ENCODE data around the gene TMEM43. TPM values are rescaled to one million over a fixed set of nuclear protein-coding genes. Genes with fewer than 3 reads are reported as not detected.

Gene TMEM43
- polyA plus RNA-seq, 1 of the 3 experiments (the other 2 are of a cell fraction): 105 TPM

GRCh38 chr3:14122301-14122700, 2.6 kb upstream of the TMEM43 start:
- Histone ChIP-seq H3K4me2 (no peak overlapping the region), H3K27me3 (ENCODE audit: insufficient read depth) (no peaks in the 10 kb centered on the region), H4K20me1 (ENCODE audit: insufficient read depth) (peaks cover 15% of the 10 kb centered on the region), H3K36me3 (replicated peaks in 1 of 2; ENCODE audit: control insufficient read depth in 1 of 2, insufficient read depth in 2 of 2, low read length in 1 of 2) (peaks cover 15 to 23% of the 10 kb centered on the region in 2 experiments), H2AFZ (ENCODE audit: low read depth) (no peak overlapping the region), H3K4me3 (ENCODE audit: low read depth in 2 of 2, low read length in 1 of 2) (no peak overlapping the region), H3K79me2 (ENCODE audit: insufficient read depth) (peaks cover 50% of the 10 kb centered on the region), H3K27ac (ENCODE audit: low read depth in 2 of 2, low read length in 1 of 2) (no peak overlapping the region), H3K9ac (no peak overlapping the region), H3K9me2 (no peaks in the 10 kb centered on the region), H3F3A (replicated peaks; ENCODE audit: insufficient read depth) (peaks cover 14% of the 10 kb centered on the region), H3K9me3 (no peaks in the 10 kb centered on the region), H3K4me1 (ENCODE audit: control insufficient read depth in 1 of 2, insufficient read depth in 2 of 2, low read depth in 1 of 2, low read length in 1 of 2) (peaks cover 14 to 34% of the 10 kb centered on the region in 2 experiments)
- DNase-seq: no peak
- ChIA-PET POLR2A (no interaction called here), CTCF (no interaction called here)
- 100% methylated on average over 3 of the region's 3 CpGs for WGBS (ENCODE audit: low lambda C conversion rate)
- TF ChIP-seq USF1 (IDR thresholded peaks at IDR 0.05; ENCODE audit: borderline replicate concordance, low read depth) (no peak), FOXM1 (IDR thresholded peaks at IDR 0.05; ENCODE audit: low read depth) (no peak), EP300 (IDR thresholded peaks at IDR 0.05; ENCODE audit: borderline replicate concordance in 1 of 2, low read depth in 1 of 2, low read length in 1 of 2) (no peak), NFIC (IDR thresholded peaks at IDR 0.05; ENCODE audit: borderline replicate concordance) (no peak), TCF12 (IDR thresholded peaks at IDR 0.05) (no peak), EZH2phosphoT487 (IDR thresholded peaks at IDR 0.05; ENCODE audit: borderline replicate concordance, low read depth) (no peak), RAD21 (IDR thresholded peaks at IDR 0.05; ENCODE audit: low read length) (no peak), CTCF (IDR thresholded peaks at IDR 0.05) (no peak), SIN3A (IDR thresholded peaks at IDR 0.05; ENCODE audit: borderline replicate concordance, low read depth, low read length) (no peak), JUND (IDR thresholded peaks at IDR 0.05) (no peak), ELF1 (IDR thresholded peaks at IDR 0.05) (no peak), MXI1 (IDR thresholded peaks at IDR 0.05; ENCODE audit: low read depth, low read length) (no peak)
- TF ChIP-seq, protein P1, sequence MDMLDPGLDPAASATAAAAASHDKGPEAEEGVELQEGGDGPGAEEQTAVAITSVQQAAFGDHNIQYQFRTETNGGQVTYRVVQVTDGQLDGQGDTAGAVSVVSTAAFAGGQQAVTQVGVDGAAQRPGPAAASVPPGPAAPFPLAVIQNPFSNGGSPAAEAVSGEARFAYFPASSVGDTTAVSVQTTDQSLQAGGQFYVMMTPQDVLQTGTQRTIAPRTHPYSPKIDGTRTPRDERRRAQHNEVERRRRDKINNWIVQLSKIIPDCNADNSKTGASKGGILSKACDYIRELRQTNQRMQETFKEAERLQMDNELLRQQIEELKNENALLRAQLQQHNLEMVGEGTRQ (IDR thresholded peaks at IDR 0.05; ENCODE audit: borderline replicate concordance, low read depth, low read length): no peak
- TF ChIP-seq, protein P2, sequence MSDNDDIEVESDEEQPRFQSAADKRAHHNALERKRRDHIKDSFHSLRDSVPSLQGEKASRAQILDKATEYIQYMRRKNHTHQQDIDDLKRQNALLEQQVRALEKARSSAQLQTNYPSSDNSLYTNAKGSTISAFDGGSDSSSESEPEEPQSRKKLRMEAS (IDR thresholded peaks at IDR 0.05; ENCODE audit: low read depth): no peak
